GM23338 (cell line): ENCODE data around the gene PSMA1. TPM values are rescaled to one million over a fixed set of nuclear protein-coding genes. Genes with fewer than 3 reads are reported as not detected.

Experiments used
- ATAC-seq: fragments of 200-7000 bp; cut with Tn5 transposase; 3 replicates; pipeline ENCODE4 v1.9.1; 2020
- DNase-seq: peaks from one replicate; pipeline ENCODE4 v3.0.0-alpha.2; 2015; ENCODE audit warnings: low spot score
- H2AFZ ChIP-seq: fragments of 200-600 bp; sonication (generic); 2 replicates; pipeline ENCODE4 v1.8.0; 2016; ENCODE audit warnings: antibody characterized with exemption, mild to moderate bottlenecking, moderate library complexity
- H3F3A ChIP-seq: fragments of 200-600 bp; sonication (generic); replicated peaks from 2 replicates; pipeline ENCODE4 v1.8.0; 2017; ENCODE audit warnings: antibody characterized with exemption, mixed run types, low read depth
- H3K27ac ChIP-seq: fragments of 200-600 bp; sonication (generic); 2 replicates; pipeline ENCODE4 v1.6.1; 2016; ENCODE audit warnings: low read depth
- H3K27me3 ChIP-seq: fragments of 200-600 bp; sonication (generic); 2 replicates; pipeline ENCODE4 v1.8.0; 2016; ENCODE audit warnings: mild to moderate bottlenecking, mixed run types, moderate library complexity; ENCODE audit not compliant: insufficient read depth
- H3K36me3 ChIP-seq: fragments of 200-600 bp; sonication (generic); 2 replicates; pipeline ENCODE4 v1.8.0; 2016; ENCODE audit warnings: mild to moderate bottlenecking; ENCODE audit not compliant: insufficient read depth
- H3K4me1 ChIP-seq: fragments of 200-600 bp; sonication (generic); 2 replicates; pipeline ENCODE4 v1.8.0; 2016; ENCODE audit warnings: mild to moderate bottlenecking, moderate library complexity; ENCODE audit not compliant: insufficient read depth
- H3K4me2 ChIP-seq: fragments of 200-600 bp; sonication (generic); 2 replicates; pipeline ENCODE4 v1.7.1; 2017; ENCODE audit warnings: mixed run types
- H3K4me3 ChIP-seq: fragments of 200-600 bp; sonication (generic); 2 replicates; pipeline ENCODE4 v1.6.1; 2016; ENCODE audit warnings: mixed run types
- H3K79me2 ChIP-seq: fragments of 200-600 bp; sonication (generic); replicated peaks from 2 replicates; pipeline ENCODE4 v1.8.0; 2017; ENCODE audit warnings: mild to moderate bottlenecking; ENCODE audit not compliant: insufficient read depth
- H3K9me2 ChIP-seq: fragments of 200-600 bp; sonication (generic); 2 replicates; pipeline ENCODE4 v1.8.0; 2017; ENCODE audit not compliant: insufficient read depth
- H4K20me1 ChIP-seq: fragments of 200-600 bp; sonication (generic); replicated peaks from 2 replicates; pipeline ENCODE4 v1.8.0; 2017; ENCODE audit warnings: mild to moderate bottlenecking; ENCODE audit not compliant: insufficient read depth
- H3K27ac Mint-ChIP-seq: 2 replicates; pipeline ENCODE4 v1.8.0; 2020; ENCODE audit warnings: inconsistent platforms, mild to moderate bottlenecking, moderate library complexity, mixed read lengths
- H3K27me3 Mint-ChIP-seq: 3 replicates; pipeline ENCODE4 v1.8.0; 2022; ENCODE audit warnings: low read depth, mild to moderate bottlenecking, moderate library complexity, mixed read lengths, inconsistent platforms; ENCODE audit not compliant: insufficient read depth, poor library complexity
- H3K36me3 Mint-ChIP-seq: 3 replicates; pipeline ENCODE4 v1.8.0; 2021; ENCODE audit warnings: low read depth, mild to moderate bottlenecking, inconsistent platforms, moderate library complexity, mixed read lengths
- H3K4me1 Mint-ChIP-seq: 3 replicates; pipeline ENCODE4 v1.8.0; 2020; ENCODE audit warnings: mild to moderate bottlenecking, inconsistent platforms, mixed read lengths
- H3K4me3 Mint-ChIP-seq: 3 replicates; pipeline ENCODE4 v1.8.0; 2021; ENCODE audit warnings: moderate library complexity, mild to moderate bottlenecking, inconsistent platforms, mixed read lengths
- H3K9me3 Mint-ChIP-seq: 3 replicates; pipeline ENCODE4 v1.8.0; 2020; ENCODE audit warnings: moderate library complexity, mild to moderate bottlenecking, inconsistent platforms, mixed read lengths
- EZH2 ChIP-seq: fragments of 200-600 bp; sonication (generic); IDR thresholded peaks from one replicate; pipeline ENCODE4 v1.8.0; 2017; ENCODE audit warnings: antibody characterized with exemption, mild to moderate bottlenecking, low read depth; ENCODE audit not compliant: unreplicated experiment
- JUNB ChIP-seq: IDR thresholded peaks from one replicate; pipeline ENCODE4 v1.6.1; 2016; ENCODE audit warnings: antibody characterized with exemption; ENCODE audit not compliant: unreplicated experiment
- NANOG ChIP-seq: IDR thresholded peaks from 2 replicates; pipeline ENCODE4 v1.6.1; 2016; ENCODE audit warnings: antibody characterized with exemption, borderline replicate concordance
- POLR2AphosphoS5 ChIP-seq: IDR thresholded peaks from 2 replicates; pipeline ENCODE4 v1.6.1; 2016; ENCODE audit warnings: antibody characterized with exemption, low read depth
- ZNF114 ChIP-seq: fragments of 250-450 bp; sonication (Bioruptor Pico); IDR thresholded peaks from 2 replicates; pipeline ENCODE4 v1.5.0; 2020; ENCODE audit warnings: mild to moderate bottlenecking, moderate library complexity
- polyA plus RNA-seq: library from polyadenylated mRNA; unstranded; fragments of >200 nt; fragmentation: Nextera tagmentation; extraction: Ambion mirVana; gene quantifications from 2 replicates; pipeline ENCODE4 v1.2.1, GENCODE V29; 2016
- total RNA-seq: library from RNA; depleted of rRNA; stranded (reverse); fragments of >200 nt; shearing (Covaris generic); gene quantifications from 2 replicates; pipeline ENCODE4 v1.2.3, GENCODE V29; 2014
- TF ChIP-seq, protein P1 (sequence below), 2 experiments: fragments of 200-600 bp in 1 of 2; sonication (generic) in 1 of 2; conservative IDR thresholded peaks; 2 replicates each; pipeline versions ENCODE4 v1.5.1 to v1.6.1; 2016 to 2017; ENCODE audit warnings: antibody characterized with exemption in 2 of 2, low read depth in 2 of 2, mild to moderate bottlenecking in 2 of 2, moderate library complexity in 1 of 2
- TF ChIP-seq, protein P2 (sequence below): IDR thresholded peaks from 2 replicates; pipeline ENCODE4 v1.6.1; 2016; ENCODE audit warnings: antibody characterized with exemption
- TF ChIP-seq, protein P3 (sequence below): IDR thresholded peaks from one replicate; pipeline ENCODE4 v1.6.1; 2018; ENCODE audit warnings: antibody characterized with exemption; ENCODE audit not compliant: unreplicated experiment

PSMA1 gene
- total and polyA plus RNA-seq, 2 experiments from 2014 or later: 169 to 338 TPM

DNA sequence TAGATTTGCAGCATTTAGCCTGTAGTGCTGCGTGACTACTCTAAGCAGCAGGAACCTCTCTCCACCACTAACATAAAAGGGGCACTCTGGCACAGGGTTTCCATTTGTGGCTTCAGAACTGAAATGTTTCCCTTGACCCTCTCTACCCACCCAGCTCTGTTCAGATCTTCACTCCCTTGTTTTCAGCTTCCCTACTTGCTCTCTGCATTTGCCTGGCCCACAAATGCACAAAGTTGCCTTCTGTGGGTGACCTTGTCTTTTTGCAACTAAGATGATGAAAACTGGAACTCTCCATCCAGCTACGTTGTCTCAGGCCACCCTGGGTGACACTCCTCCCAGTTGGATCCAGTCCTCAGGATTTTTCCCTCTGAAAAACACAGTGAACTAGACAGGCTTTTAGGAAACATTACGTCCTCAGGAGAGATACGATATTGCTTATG lies 19.8 kb upstream of the PSMA1 start:
- Histone ChIP-seq H3K4me2 (no peak overlapping the region), H4K20me1 (no peaks in the 10 kb centered on the region), H3K27ac (no peak overlapping the region), H3K4me1 (peaks cover 33% of the 10 kb centered on the region), H3K9me2 (no peaks in the 10 kb centered on the region), H3K36me3 (no peaks in the 10 kb centered on the region), H3K4me3 (no peak overlapping the region), H3K79me2 (no peaks in the 10 kb centered on the region), H3K27me3 (no peaks in the 10 kb centered on the region), H3F3A (peaks cover 3% of the 10 kb centered on the region; the same call in 1 of the 2 replicates), H2AFZ (peak overlapping the region; percentile 70; the same call in 1 of the 2 replicates)
- DNase-seq (peak; percentile 30), ATAC-seq (peak; percentile 69; the same call in 2 of the 3 replicates)
- TF ChIP-seq EZH2: no peak
- Mint-ChIP-seq H3K27ac (no peak overlapping the region), H3K36me3 (no peaks in the 10 kb centered on the region), H3K4me1 (peaks cover 25% of the 10 kb centered on the region), H3K4me3 (no peak overlapping the region), H3K9me3 (no peaks in the 10 kb centered on the region), H3K27me3 (no peaks in the 10 kb centered on the region)

DNA sequence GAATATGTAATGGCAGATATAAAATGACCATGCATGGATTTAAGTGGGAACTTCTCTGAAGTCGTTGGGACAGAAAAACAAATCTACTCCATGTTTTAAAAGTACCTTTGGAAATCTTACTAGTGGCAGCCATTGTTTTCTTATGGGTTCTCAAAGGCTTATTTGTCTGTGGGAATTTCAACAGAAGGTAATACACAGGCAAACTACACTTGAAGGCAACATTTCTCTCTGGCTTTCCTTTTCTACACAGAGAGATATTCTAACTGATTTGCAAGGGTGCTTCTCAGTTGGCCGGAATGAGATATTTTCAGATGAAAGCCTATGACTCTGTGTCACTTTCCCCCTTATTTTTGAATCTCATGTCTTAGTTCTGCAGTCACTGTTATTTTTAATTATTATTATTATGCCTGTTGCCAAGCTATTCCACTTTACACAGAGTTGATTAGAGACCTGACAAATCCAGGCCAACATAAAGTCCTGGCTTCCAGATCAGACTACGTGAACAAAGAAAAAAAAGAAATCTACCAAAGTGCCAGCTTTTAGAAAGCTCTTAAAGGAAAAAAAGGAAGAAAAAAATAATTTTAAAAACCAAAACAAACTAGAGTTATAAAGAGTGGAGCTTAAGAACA lies 18.9 kb upstream of the PSMA1 start:
- no peaks in the 10 kb centered on the region for H3K36me3 ChIP-seq
- Mint-ChIP-seq H3K9me3 (no peaks in the 10 kb centered on the region), H3K27me3 (no peaks in the 10 kb centered on the region), H3K27ac (no peak overlapping the region), H3K4me3 (no peak overlapping the region), H3K36me3 (no peaks in the 10 kb centered on the region), H3K4me1 (peaks cover 25% of the 10 kb centered on the region)
- H2AFZ ChIP-seq: no peak overlapping the region
- ATAC-seq (no peak), DNase-seq (no peak)
- no peaks in the 10 kb centered on the region for H3K79me2 ChIP-seq
- peaks cover 33% of the 10 kb centered on the region for H3K4me1 ChIP-seq
- TF ChIP-seq, protein P1, sequence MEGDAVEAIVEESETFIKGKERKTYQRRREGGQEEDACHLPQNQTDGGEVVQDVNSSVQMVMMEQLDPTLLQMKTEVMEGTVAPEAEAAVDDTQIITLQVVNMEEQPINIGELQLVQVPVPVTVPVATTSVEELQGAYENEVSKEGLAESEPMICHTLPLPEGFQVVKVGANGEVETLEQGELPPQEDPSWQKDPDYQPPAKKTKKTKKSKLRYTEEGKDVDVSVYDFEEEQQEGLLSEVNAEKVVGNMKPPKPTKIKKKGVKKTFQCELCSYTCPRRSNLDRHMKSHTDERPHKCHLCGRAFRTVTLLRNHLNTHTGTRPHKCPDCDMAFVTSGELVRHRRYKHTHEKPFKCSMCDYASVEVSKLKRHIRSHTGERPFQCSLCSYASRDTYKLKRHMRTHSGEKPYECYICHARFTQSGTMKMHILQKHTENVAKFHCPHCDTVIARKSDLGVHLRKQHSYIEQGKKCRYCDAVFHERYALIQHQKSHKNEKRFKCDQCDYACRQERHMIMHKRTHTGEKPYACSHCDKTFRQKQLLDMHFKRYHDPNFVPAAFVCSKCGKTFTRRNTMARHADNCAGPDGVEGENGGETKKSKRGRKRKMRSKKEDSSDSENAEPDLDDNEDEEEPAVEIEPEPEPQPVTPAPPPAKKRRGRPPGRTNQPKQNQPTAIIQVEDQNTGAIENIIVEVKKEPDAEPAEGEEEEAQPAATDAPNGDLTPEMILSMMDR (conservative IDR thresholded peaks at IDR 0.05; ENCODE audit: low read depth in 2 of 2): no peak
- TF ChIP-seq POLR2AphosphoS5: no peak
- TF ChIP-seq, protein P2, sequence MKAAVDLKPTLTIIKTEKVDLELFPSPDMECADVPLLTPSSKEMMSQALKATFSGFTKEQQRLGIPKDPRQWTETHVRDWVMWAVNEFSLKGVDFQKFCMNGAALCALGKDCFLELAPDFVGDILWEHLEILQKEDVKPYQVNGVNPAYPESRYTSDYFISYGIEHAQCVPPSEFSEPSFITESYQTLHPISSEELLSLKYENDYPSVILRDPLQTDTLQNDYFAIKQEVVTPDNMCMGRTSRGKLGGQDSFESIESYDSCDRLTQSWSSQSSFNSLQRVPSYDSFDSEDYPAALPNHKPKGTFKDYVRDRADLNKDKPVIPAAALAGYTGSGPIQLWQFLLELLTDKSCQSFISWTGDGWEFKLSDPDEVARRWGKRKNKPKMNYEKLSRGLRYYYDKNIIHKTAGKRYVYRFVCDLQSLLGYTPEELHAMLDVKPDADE: no peak
- TF ChIP-seq EZH2: no peak
- TF ChIP-seq, protein P3, sequence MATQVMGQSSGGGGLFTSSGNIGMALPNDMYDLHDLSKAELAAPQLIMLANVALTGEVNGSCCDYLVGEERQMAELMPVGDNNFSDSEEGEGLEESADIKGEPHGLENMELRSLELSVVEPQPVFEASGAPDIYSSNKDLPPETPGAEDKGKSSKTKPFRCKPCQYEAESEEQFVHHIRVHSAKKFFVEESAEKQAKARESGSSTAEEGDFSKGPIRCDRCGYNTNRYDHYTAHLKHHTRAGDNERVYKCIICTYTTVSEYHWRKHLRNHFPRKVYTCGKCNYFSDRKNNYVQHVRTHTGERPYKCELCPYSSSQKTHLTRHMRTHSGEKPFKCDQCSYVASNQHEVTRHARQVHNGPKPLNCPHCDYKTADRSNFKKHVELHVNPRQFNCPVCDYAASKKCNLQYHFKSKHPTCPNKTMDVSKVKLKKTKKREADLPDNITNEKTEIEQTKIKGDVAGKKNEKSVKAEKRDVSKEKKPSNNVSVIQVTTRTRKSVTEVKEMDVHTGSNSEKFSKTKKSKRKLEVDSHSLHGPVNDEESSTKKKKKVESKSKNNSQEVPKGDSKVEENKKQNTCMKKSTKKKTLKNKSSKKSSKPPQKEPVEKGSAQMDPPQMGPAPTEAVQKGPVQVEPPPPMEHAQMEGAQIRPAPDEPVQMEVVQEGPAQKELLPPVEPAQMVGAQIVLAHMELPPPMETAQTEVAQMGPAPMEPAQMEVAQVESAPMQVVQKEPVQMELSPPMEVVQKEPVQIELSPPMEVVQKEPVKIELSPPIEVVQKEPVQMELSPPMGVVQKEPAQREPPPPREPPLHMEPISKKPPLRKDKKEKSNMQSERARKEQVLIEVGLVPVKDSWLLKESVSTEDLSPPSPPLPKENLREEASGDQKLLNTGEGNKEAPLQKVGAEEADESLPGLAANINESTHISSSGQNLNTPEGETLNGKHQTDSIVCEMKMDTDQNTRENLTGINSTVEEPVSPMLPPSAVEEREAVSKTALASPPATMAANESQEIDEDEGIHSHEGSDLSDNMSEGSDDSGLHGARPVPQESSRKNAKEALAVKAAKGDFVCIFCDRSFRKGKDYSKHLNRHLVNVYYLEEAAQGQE: no peak
- TF ChIP-seq JUNB: no peak
- TF ChIP-seq NANOG: no peak
- no peak for TF ChIP-seq ZNF114 (CRISPR knock-in tag)
- no peak overlapping the region for H3K4me3 ChIP-seq
- H4K20me1 ChIP-seq: no peaks in the 10 kb centered on the region
- H3K9me2 ChIP-seq: no peaks in the 10 kb centered on the region
- no peaks in the 10 kb centered on the region for H3K27me3 ChIP-seq
- no peak overlapping the region for H3K4me2 ChIP-seq
- H3F3A ChIP-seq: peaks cover 3% of the 10 kb centered on the region; the same call in 1 of the 2 replicates
- no peak overlapping the region for H3K27ac ChIP-seq
